HG03378 (cell line): ENCODE data around the gene RFFL.
"Not testable (repeated sequence)": the region's sequence is repeated elsewhere in the genome, so short reads cannot be mapped to it uniquely, and the experiment has no call there.

Experiments used
- ATAC-seq: cut with Tn5 transposase; IDR thresholded peaks from one replicate; pipeline ENCODE4 v1.9.1; 2021; ENCODE audit warnings: mild to moderate bottlenecking, moderate library complexity; ENCODE audit not compliant: unreplicated experiment

Gene RFFL

DNA sequence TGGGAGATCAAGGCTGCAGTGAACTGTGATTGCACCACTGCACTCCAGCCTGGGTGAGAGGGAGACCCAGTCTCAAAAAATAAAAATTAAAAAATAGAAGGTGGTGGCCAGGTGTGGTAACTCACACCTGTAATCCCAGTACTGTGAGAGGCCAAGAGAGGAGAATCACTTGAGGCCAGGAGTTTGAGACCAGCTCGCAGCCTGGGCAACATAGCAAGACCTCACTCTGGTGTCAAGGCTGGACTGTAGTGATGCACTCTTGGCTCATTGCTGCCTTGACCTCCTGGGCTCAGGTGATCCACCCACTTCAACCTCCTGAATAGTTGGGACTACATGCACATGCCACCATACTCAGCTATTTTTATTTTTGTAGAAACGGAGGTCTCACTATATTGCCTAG lies 13.3 kb downstream of the RFFL start:
- no peak for ATAC-seq

DNA sequence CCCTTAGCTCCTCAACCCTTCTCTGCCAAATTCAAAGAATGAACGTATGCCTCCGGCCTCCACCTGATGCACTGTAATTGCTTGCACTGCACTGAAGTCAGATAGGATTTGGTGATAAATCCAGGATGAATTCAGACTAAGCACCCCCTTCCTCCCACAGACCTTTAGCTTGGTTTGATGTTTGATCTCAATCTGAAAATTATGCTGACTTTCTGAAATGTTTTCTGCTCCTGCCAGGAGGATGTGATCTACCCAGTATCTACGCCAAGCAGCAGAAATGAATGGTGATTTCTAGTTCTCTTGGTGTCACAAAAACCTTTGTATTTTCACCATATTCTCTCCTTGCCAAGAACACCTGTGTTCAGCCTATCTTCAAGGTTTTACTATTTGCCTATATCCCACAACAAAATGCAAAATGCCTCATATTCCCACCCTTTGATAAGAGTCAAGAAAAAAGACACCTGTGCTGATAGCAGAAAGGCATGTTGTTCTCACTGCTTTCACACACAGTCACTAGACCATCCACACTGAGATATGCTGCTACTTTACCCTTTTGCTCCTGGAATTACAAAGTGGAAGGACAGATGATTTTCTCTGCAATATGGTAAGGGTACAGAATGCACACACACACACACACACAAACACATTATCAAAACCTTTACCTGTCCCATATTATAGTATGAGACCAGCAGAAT lies 14.7 kb downstream of the RFFL start:
- no peak for ATAC-seq

DNA sequence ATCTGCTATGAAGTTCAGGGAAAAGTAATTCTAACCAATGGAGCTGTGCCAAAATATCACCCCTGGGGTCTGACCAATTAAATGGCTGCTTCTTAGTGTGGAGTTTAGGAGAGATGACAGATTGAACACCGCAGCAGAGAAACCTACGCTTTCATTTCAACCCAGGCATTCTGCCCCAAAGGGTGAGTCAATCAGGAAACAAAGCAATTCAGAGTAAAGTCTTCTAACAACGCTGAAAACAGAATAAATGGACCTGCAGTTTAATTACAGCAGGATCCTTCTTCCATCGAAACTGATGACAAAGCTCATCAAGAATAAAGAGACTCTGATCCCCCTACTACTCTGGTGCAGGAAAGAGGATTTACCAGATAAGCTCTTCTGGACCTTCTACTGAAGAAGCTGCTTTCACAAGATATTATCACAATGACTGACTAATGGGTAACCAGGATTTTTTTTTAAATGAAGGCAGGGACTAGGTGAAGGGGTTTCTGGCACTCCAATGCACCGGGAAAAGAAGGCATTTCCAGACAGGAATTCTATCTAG lies 16.7 kb downstream of the RFFL start:
- ATAC-seq, result peak; percentile 49

DNA sequence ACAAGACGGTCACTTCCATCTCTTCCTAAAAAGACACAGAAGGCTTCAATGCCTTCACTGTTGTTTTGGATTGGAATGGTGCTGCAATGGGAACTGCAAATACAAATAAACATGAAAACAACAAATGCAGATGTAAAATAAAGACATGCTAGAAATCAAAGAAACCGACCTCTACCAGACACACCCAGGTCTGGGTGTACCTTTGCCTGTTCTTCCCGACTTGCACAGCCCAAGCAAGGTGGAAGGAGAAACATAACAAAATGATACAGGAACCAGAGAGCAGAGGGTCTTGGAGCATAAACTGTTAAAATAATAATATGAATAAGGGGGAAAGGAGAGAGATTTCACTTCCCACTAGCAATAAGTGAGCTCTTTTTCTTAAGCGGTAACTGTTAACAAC lies 17.3 kb downstream of the RFFL start:
- no peak for ATAC-seq

DNA sequence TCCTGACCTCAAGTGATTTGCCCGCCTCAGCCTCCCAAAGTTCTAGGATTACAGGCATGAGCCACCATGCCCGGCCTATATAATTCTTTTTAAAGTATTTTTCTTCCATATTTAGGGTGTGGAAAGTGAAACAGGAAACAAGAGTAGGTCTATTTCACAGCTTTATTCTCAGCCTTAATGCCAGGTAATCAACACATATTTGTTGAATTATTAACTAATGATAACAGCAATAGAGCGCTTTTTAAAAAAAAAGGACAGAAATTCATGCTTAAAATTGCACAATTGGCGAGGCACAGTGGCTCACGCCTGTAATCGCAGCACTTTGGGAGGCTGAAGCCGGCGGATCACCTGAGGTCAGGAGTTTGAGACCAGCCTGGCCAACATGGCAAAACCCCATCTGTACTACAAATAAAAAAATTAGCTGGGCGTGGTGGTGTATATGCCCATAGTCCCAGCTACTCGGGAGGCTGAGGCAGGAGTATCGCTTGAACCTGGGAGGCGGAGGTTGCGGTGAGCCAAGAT lies 18.0 kb downstream of the RFFL start:
- not testable (repeated sequence) for ATAC-seq

DNA sequence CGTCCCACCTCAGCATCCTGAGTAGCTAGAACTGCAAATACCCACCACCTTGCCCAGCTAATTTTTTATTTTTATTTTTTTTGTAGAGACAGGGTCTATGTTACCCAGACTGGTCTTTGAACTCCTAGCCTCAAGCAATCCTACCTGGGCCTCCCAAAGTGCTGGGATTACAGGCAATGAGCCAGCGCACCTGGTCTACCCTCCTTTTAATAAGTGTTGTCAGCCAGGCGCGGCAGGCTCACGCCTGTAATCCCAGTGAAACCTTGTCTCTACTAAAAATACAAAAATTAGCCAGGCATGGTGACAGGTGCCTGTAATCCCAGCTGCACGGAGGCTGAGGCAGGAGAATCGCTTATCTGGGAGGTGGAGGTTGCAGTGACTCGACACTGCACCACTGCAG lies 19.3 kb downstream of the RFFL start:
- no peak for ATAC-seq

DNA sequence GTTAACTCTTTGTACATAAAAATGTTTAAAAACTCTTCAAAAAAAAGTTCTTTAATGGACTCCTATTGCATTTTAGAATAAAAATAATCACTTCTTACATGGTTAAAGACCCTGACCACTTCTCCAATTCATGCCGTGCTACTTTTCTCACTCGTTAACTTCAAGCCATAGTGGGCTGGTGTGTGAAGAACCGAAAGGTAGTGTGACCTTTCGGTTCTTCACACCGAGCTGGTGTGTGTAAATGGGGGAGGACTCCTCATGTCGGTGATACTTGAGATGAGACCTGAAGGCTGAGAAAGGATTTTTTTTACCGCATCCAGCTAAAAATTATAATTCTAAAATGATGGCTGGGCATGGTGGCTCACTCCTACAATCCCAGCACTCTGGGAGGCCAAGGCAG lies 22.1 kb downstream of the RFFL start:
- no peak for ATAC-seq

DNA sequence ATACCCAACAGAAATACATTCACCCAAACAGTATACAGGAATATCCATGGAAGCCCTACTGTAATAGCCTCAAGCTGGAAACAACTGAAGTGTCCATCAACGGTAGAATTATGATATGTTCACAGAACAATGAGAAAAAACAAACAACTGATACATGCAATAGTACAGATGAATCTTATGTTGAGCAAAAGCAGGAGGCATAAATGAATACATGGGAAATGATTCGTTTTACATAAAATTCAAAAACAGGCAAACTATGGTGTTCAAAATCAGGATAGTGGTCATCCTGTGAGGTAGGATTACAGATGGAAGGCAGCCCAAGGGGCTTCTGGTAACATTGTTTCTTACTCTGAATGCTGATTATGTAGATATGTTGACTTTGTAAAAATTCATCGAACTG lies 25.1 kb downstream of the RFFL start:
- no peak for ATAC-seq

DNA sequence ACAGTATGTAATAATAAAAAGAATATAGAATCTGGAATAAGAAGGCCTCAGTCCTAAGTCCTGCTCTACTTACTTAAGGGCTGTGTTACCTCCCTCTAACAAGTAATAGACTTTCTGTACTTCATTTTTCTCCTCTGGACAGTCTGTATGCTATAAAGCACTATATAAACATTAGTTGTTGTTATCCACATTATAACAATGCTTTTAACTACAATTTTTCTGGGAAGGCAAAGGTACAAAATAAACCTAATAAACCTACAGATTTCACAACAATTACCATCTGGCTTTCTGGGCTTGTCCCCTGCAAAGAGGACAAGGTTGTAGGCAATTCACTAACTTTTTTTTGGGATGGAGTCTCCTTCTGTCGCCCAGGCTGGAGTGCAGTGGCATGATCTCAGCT lies 32.7 kb downstream of the RFFL start:
- no peak for ATAC-seq

DNA sequence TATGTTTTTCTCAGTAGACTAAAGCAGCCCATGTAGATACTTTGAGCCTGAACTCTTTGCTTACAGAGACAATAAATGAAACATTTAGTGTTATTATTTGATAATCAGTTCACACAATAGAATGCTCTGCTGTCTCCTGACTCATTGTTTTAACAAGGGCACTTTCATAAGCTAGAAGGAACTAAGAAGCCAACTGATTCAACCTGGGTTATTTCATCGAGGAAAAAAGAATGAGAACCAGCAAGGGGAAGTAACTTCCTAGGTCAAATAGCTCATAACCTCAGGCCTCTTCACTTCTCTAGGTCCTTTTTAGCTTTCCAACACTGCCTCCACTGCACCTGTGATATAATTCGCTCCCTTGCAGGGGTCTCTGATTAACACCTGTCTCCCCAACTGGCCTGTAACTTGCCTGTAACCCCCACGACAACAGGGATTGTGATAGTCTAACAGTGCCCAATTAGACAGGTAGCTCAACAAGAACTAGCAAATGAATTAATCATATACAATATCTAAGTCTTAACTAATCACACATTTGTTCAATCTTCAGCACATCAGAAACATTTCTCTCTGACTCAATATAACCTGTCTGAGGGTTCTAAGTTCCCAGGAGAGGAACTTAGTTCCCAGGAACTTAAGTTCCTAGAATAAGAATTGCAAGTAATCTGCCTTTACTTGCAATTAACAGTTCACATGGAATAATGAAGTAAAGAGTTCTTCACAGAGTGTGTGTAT lies 34.8 kb downstream of the RFFL start:
- ATAC-seq, result no peak

DNA sequence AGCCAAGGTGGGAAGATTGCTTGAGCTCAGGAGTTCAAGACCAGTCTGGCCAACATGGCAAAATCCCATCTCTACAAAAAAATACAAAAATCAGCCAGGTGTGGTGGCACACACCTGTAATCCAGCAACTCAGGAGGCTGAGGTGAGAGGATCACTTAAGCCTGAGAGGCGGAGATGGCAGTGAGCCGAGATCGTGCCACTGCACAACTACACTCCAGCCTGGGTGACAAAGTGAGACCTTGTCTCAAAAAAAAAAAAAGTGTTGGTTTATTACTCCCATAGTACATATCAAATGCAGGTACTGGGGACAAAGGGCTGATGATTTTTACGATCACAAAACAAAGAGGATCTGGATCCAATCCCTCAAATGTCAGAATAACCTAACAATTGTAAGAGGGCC lies 35.4 kb downstream of the RFFL start:
- ATAC-seq, result not testable (repeated sequence)

DNA sequence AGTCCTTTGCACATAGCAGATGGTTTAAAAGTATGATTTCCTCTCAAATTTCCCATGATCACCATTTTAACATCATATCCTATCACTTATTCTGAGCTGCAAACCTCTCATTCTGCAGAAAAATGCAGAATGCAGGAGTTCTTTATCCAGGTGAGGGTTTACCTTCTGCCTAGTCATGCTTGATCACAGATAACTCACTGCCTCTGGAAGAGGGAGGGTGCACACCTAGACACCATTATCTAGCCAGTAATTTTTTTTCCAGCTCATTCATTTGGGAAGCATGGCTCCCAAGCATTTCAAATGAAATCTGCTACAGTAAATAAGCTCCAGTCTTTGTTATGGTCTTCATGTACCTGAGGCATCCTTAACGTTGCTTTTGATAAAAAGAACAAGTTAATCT lies 38.0 kb downstream of the RFFL start:
- no peak for ATAC-seq

DNA sequence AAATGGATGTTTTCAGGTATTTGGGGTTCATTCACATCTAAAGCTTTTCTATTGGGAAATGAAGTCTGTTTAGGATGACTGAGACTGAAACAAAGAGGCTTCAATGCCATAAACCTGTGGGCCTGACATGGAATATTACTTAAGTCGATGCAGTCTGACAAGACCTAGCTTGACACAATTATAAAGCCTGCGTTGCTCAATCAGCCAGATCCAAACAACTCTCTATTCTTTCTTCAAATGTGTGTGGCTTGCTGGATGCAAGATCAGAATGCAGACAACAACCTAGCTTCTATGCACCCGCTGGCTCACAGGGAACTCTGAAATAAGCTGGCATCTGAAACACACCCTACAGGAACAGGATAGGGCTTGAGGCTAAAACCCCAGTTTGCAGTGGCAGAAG lies 40.0 kb downstream of the RFFL start:
- ATAC-seq, result no peak

DNA sequence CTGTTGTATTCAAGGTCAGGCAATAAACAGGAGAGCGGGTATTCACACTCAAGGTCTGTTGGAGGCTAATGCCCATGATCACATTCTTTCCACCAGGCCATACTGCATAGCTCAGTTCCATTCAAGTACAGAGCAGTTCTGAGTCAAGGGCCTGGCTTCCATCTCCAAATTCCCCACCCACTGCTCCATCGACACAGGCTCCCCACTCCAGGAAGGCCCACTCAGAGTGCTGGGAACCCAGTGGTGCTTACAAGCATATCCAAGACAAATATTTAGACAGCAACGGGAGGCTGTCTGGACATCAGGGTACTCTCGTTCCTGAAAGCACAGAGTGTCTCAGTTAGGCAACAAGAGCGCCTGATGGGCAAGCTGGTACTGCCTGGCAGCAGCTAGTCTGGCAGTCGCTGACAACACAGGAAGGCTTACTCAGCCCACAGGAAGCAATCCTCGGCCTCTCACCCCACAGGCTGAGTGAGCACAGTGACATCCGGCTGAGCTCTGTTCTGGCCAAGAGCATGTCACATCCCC lies 40.9 kb downstream of the RFFL start:
- ATAC-seq, result no peak

DNA sequence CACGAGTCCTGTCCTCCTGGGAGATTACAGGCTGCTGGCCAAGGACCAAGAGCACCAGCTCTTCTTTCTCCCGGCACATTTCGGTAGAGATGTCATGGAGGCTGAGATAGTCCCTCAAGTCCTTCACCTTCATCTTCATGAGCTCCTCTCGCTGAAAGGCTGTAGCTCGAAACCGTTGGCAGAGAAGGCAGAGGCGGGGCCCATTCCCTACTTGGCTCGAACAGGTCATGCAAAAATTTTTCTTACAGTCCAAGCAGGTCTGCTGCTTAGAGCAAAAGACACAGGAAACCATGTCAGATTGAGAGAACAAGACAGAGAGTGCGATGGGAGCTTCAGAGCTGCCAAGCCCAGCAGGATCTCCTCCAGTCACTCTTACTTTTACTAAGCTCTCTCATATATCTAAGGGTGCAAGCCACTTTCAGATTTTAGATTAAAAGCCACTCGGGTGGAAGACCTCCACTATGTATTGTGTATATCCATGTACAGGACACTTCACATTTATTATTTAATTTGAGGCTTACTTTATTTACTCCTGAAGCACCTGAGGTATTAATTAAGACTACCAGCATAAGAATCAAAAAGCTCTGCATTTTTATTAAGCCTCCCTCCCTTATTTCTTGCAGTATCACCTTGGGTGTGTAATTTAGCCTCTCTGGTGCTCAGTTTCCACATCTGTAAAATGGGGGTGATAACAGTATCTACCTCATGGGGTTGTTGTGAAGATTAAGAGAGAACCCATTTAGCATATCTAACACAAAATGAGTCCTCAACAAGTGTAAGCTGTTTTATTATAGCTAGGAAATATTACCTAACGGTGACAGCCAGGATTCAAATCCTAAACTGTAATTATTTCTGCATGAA lies 41.8 kb downstream of the RFFL start:
- no peak for ATAC-seq

DNA sequence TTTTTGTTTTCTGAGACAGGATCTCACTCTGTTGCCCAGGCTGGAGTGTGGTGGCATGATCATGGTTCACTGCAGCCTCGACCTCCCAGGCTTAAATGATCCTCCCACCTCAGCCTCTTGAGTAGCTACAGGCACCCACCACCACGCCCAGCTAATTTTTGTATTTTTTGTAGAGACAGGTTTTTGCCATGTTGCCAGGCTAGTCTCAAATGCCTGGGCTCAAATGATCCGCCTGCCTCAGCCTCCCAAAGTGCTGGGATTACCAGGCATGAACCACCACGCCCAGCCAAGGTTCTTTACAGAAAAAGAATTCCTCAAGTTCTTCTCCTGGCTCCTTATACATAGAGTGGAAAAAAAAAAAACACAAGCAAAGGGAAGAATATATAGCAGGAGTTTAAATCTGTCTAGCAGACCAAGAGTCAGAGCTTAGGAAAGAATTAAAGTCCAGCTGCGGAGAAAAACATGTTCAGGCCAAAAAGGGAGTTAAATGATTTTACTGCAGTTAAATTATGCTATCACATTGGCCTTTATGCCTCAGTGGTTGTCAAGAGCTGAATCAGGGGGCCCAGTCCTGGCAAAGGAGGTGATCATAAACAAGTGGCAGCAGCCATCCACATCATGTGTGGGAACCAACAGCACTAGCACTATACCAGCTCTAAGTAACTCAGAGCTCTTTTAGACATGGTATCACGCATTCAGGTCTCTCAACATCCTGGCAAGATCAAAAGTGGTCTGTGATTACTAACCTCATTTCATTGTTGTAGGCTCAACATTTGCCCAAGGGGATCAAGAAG lies 43.9 kb downstream of the RFFL start:
- no peak for ATAC-seq

DNA sequence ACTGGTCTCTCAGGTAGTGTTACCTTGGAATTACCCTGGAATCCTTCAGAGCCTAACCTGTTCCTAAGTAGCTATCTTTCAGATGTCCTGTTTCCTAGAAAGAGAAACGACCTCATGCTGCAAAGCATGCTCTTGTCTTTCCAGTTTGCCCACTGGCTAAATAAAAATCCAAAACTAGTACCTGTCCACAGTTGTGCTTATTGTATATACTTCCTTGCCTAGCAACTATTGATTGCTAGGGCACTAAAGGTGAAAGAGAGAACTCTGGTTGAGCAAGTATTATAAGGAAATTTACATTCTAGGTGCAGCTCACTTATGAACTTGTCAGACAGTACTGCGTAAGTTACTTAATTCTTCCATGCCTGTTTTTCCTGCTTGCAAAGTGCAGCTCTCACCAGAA lies 44.7 kb downstream of the RFFL start:
- ATAC-seq, result no peak

DNA sequence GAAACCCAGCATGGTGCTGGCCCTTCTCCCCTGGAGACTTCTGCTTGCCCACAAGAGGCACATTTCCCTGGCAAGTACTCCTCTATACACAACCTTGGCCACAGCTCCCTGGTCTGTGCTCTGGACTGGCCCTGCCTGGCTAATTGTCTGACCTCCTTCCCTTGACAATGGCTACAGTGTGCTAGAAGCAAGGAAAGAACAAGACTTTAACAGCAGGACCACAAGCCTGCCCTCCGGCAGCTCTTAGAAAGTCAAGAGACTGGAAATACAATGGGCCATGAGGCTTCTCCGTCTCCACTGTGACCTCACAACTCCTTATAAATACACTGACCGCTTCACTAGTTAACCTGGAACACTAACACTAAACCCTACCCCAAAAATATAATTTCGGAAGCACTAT lies 46.5 kb downstream of the RFFL start:
- no peak for ATAC-seq

DNA sequence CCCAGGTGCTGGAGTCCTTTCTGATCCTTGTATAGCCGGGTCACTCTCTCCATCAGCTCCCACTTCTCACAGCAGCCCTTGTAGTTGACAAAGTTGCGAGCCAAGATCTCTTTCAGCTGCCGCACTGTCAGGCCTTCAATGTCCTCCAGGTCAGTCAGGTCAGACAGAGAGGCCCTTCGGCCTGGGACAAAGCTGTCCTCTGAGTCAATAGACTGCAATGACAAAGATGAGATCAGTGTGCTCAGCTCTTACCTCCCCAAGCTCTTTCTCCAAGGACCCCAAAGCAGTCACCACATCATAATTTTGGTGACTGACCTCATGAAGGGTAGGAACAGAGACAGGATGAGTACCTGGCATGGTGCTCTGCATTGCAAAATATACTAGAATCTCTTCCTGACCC lies 47.1 kb downstream of the RFFL start:
- ATAC-seq, result no peak

DNA sequence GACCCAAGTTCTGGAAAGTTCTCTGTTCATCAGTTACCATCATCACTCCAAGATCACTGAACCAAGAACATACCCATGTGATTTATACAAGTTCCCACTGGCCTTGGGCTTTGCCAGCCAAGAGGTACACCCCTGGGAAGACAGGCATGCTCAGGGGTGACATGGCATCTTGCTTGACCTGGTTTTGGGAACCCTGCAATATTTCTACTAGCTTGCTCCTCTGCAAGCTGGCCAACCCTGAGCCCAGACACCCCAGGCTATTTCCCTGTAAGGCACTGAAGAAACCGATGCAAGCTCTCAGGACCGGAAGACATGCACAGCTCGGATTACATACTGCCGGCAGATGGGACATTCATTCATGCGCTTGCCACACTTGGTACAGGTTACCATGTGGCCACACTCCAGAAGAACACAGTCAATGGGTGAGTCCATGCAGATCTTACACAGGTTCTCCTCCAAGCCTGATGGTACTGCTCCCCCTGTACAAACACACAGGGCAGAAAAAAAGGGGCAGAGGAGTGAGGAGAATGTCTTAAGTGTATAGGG lies 51.8 kb downstream of the RFFL start:
- ATAC-seq, result no peak
